ENCODE measurements around the gene ENDOD1.

GRCh38 chr11:95100856-95101507, 11.3 kb downstream of the ENDOD1 start:
- no peak for TF ChIP-seq EP300 (IDR thresholded peaks at IDR 0.05)
- TF ChIP-seq CTCF (IDR thresholded peaks at IDR 0.05) = no peak
- TF ChIP-seq POLR2A (IDR thresholded peaks at IDR 0.05) = no peak
